ENCODE measurements around the gene LILRB1. TPM values are rescaled to one million over a fixed set of nuclear protein-coding genes. Genes with fewer than 3 reads are reported as not detected.
"Not testable (repeated sequence)": the region's sequence is repeated elsewhere in the genome, so short reads cannot be mapped to it uniquely, and the experiment has no call there.

Gene LILRB1
- total and polyA plus RNA-seq, 4 donors = 0.66 to 3.2 (median 1.6) TPM

DNA sequence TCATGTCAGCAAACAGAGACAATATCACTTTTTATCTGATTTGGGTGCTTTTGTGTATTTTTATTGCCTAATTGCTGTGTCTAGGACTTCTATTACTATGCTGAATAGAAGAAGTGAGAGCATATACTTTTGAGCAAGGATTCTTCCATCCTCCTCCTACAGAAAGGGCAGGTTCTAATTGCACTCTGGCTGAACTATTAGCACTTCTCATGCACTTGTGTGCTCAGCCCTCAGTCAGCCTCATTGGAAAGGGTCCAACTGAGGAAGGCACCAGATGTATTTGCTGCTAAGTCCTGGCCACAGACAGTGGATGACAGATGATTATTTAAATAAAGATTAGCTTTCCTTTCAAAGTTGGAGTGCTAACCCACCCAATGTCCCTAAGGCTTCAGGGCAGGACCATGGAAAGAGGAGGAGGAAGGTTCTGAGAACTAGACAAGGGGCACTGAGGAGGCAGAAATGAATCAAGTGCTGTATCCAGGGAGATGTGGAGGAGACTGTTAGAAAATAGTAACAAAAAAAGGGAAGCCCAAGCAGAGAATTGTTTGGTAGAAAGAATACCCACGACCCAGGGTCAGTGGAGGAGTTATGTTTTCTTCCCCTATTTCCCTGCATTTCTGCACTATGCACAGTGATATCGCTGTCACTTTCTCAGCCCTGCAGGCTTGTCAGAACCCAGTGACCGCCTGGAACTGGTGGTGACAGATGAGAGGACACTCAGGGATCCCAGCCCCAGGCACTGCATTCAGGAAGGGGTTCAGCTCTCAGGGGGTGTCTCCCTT lies 40.5 kb downstream of the LILRB1 start:
- Histone ChIP-seq H3K4me3 (ENCODE audit: low read depth, low read length) (no peak overlapping the region), H3K4me1 (ENCODE audit: control insufficient read depth, insufficient read depth, low read length) (no peaks in the 10 kb centered on the region), H3K27ac (ENCODE audit: low read depth, low read length) (no peak overlapping the region), H3K36me3 (ENCODE audit: control insufficient read depth, insufficient read depth, low read length) (no peaks in the 10 kb centered on the region), H3K27me3 (ENCODE audit: control insufficient read depth, insufficient read depth, low read length) (no peaks in the 10 kb centered on the region), H3K9me3 (ENCODE audit: control insufficient read depth, insufficient read depth, low read length) (no peaks in the 10 kb centered on the region)
- DNase-seq (ENCODE audit: low read depth in 4 of 6, low spot score in 6 of 6) = peak in 1 of 6 donors; percentile 1
- 17% methylated on average over 1 of the region's 3 CpGs for WGBS (ENCODE audit: insufficient coverage)

GRCh38 chr19:54673222-54673621 lies 42.9 kb downstream of the LILRB1 start:
- no peak overlapping the region for H3K27ac ChIP-seq (ENCODE audit: low read depth, low read length)
- WGBS (ENCODE audit: insufficient coverage) = 100% methylated on average over 1 of the region's 1 CpG
- no peaks in the 10 kb centered on the region for H3K4me1 ChIP-seq (ENCODE audit: control insufficient read depth, insufficient read depth, low read length)
- H3K4me3 ChIP-seq (ENCODE audit: low read depth, low read length) = no peak overlapping the region
- no peaks in the 10 kb centered on the region for H3K27me3 ChIP-seq (ENCODE audit: control insufficient read depth, insufficient read depth, low read length)
- no peak for DNase-seq (ENCODE audit: low read depth in 4 of 6, low spot score in 6 of 6)
- H3K36me3 ChIP-seq (ENCODE audit: control insufficient read depth, insufficient read depth, low read length) = no peaks in the 10 kb centered on the region
- no peaks in the 10 kb centered on the region for H3K9me3 ChIP-seq (ENCODE audit: control insufficient read depth, insufficient read depth, low read length)

- WGBS (ENCODE audit: insufficient coverage) = 100% methylated on average over 1 of the region's 2 CpGs
- no peak overlapping the region for H3K27ac ChIP-seq (ENCODE audit: low read depth, low read length)
- peak in 1 of 6 donors; percentile 61 for DNase-seq (ENCODE audit: low read depth in 4 of 6, low spot score in 6 of 6)
- H3K9me3 ChIP-seq (ENCODE audit: control insufficient read depth, insufficient read depth, low read length) = no peaks in the 10 kb centered on the region
- no peaks in the 10 kb centered on the region for H3K27me3 ChIP-seq (ENCODE audit: control insufficient read depth, insufficient read depth, low read length)
- no peaks in the 10 kb centered on the region for H3K4me1 ChIP-seq (ENCODE audit: control insufficient read depth, insufficient read depth, low read length)
- H3K4me3 ChIP-seq (ENCODE audit: low read depth, low read length) = no peak overlapping the region
- no peaks in the 10 kb centered on the region for H3K36me3 ChIP-seq (ENCODE audit: control insufficient read depth, insufficient read depth, low read length)
These were observed 43.8 kb downstream of the LILRB1 start for GRCh38 chr19:54674021-54674617.

DNA sequence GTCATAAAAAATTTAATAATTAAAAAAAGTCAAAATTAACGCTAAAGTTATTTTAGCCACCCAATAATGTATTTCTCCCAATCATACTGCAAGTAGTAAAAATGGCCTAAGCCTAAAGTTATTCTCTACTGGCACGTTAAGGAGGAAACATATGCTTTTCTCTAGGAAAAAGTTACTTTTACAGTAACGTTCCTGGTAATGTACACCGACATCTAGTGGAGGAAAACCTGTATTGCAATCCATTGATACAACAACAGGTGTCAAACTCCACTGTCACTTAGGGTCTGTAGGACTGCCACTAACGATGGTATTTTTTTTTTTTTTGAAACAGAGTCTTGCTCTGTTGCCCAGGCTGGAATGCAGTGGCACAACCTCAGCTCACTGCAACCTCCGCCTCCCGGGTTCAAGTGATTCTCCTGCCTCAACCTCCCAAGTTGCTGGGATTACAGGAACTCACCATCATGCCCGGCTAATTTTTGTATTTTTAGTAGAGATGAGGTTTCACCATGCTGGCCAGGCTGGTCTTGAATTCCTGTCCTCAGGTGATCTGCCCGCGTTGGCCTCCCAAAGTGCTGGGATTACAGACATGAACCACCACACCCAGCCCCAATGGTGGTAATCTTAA lies 46.0 kb downstream of the LILRB1 start:
- H3K9me3 ChIP-seq (ENCODE audit: control insufficient read depth, insufficient read depth, low read length); H3K27me3 ChIP-seq (ENCODE audit: control insufficient read depth, insufficient read depth, low read length); H3K4me3 ChIP-seq (ENCODE audit: low read depth, low read length); H3K36me3 ChIP-seq (ENCODE audit: control insufficient read depth, insufficient read depth, low read length); H3K4me1 ChIP-seq (ENCODE audit: control insufficient read depth, insufficient read depth, low read length); H3K27ac ChIP-seq (ENCODE audit: low read depth, low read length): not testable (repeated sequence)
- peak in 2 of 6 donors; percentile 54 to 66 for DNase-seq (ENCODE audit: low read depth in 4 of 6, low spot score in 6 of 6)
- WGBS (ENCODE audit: insufficient coverage) = 40% methylated on average over 5 of the region's 10 CpGs

DNA sequence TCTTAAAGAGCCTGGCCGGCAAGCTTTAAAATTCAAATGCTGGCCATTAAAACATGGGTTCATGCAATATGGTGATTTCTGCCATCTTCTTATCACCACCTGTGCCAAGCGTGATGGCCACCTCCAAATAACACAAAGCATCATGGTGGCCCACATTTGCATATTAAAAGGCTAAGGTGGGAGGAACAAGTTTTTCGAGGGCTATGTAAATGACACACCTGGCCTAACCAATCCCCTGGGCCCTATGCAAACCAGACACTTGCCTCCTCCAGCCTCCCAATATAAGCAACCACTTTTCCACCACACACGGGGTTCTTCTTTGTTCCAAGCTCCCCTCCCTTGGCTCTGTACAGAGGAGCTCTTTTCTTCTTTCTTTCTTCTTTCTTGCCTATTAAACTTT lies 46.9 kb downstream of the LILRB1 start:
- DNase-seq (ENCODE audit: low read depth in 4 of 6, low spot score in 6 of 6) = no peak
- no peaks in the 10 kb centered on the region for H3K27me3 ChIP-seq (ENCODE audit: control insufficient read depth, insufficient read depth, low read length)
- 17% methylated on average over 1 of the region's 4 CpGs for WGBS (ENCODE audit: insufficient coverage)
- no peaks in the 10 kb centered on the region for H3K9me3 ChIP-seq (ENCODE audit: control insufficient read depth, insufficient read depth, low read length)
- H3K36me3 ChIP-seq (ENCODE audit: control insufficient read depth, insufficient read depth, low read length) = no peaks in the 10 kb centered on the region
- no peaks in the 10 kb centered on the region for H3K4me1 ChIP-seq (ENCODE audit: control insufficient read depth, insufficient read depth, low read length)
- no peak overlapping the region for H3K4me3 ChIP-seq (ENCODE audit: low read depth, low read length)
- no peak overlapping the region for H3K27ac ChIP-seq (ENCODE audit: low read depth, low read length)

- 80% methylated on average over 5 of the region's 12 CpGs for WGBS (ENCODE audit: insufficient coverage)
- H3K4me3 ChIP-seq (ENCODE audit: low read depth, low read length); H3K27ac ChIP-seq (ENCODE audit: low read depth, low read length); H3K36me3 ChIP-seq (ENCODE audit: control insufficient read depth, insufficient read depth, low read length); H3K27me3 ChIP-seq (ENCODE audit: control insufficient read depth, insufficient read depth, low read length); H3K9me3 ChIP-seq (ENCODE audit: control insufficient read depth, insufficient read depth, low read length); DNase-seq (ENCODE audit: low read depth in 4 of 6, low spot score in 6 of 6); H3K4me1 ChIP-seq (ENCODE audit: control insufficient read depth, insufficient read depth, low read length): not testable (repeated sequence)
These were observed 51.3 kb downstream of the LILRB1 start for GRCh38 chr19:54681596-54681995.

- Histone ChIP-seq H3K36me3 (ENCODE audit: control insufficient read depth, insufficient read depth, low read length) (no peaks in the 10 kb centered on the region), H3K27me3 (ENCODE audit: control insufficient read depth, insufficient read depth, low read length) (no peaks in the 10 kb centered on the region), H3K27ac (ENCODE audit: low read depth, low read length) (no peak overlapping the region), H3K9me3 (ENCODE audit: control insufficient read depth, insufficient read depth, low read length) (no peaks in the 10 kb centered on the region), H3K4me3 (ENCODE audit: low read depth, low read length) (no peak overlapping the region), H3K4me1 (ENCODE audit: control insufficient read depth, insufficient read depth, low read length) (no peaks in the 10 kb centered on the region)
- DNase-seq (ENCODE audit: low read depth in 4 of 6, low spot score in 6 of 6) = no peak
- WGBS (ENCODE audit: insufficient coverage) = no CpG with 5 or more reads among the region's 7 CpGs
These were observed 52.1 kb downstream of the LILRB1 start for GRCh38 chr19:54682306-54682856.

- peak in 1 of 6 donors; percentile 11 for DNase-seq (ENCODE audit: low read depth in 4 of 6, low spot score in 6 of 6)
- 0% methylated on average over 1 of the region's 3 CpGs for WGBS (ENCODE audit: insufficient coverage)
- H3K9me3 ChIP-seq (ENCODE audit: control insufficient read depth, insufficient read depth, low read length) = no peaks in the 10 kb centered on the region
- no peaks in the 10 kb centered on the region for H3K4me1 ChIP-seq (ENCODE audit: control insufficient read depth, insufficient read depth, low read length)
- H3K27ac ChIP-seq (ENCODE audit: low read depth, low read length) = no peak overlapping the region
- H3K27me3 ChIP-seq (ENCODE audit: control insufficient read depth, insufficient read depth, low read length) = no peaks in the 10 kb centered on the region
- no peaks in the 10 kb centered on the region for H3K36me3 ChIP-seq (ENCODE audit: control insufficient read depth, insufficient read depth, low read length)
- H3K4me3 ChIP-seq (ENCODE audit: low read depth, low read length) = no peak overlapping the region
These were observed 54.2 kb downstream of the LILRB1 start for GRCh38 chr19:54684527-54684926.

Measured in spinal cord (tissue), 10 donors.